ENCODE data around the gene KRT83.
"Not testable (repeated sequence)": the region's sequence is repeated elsewhere in the genome, so short reads cannot be mapped to it uniquely, and the experiment has no call there.

KRT83 gene

DNA sequence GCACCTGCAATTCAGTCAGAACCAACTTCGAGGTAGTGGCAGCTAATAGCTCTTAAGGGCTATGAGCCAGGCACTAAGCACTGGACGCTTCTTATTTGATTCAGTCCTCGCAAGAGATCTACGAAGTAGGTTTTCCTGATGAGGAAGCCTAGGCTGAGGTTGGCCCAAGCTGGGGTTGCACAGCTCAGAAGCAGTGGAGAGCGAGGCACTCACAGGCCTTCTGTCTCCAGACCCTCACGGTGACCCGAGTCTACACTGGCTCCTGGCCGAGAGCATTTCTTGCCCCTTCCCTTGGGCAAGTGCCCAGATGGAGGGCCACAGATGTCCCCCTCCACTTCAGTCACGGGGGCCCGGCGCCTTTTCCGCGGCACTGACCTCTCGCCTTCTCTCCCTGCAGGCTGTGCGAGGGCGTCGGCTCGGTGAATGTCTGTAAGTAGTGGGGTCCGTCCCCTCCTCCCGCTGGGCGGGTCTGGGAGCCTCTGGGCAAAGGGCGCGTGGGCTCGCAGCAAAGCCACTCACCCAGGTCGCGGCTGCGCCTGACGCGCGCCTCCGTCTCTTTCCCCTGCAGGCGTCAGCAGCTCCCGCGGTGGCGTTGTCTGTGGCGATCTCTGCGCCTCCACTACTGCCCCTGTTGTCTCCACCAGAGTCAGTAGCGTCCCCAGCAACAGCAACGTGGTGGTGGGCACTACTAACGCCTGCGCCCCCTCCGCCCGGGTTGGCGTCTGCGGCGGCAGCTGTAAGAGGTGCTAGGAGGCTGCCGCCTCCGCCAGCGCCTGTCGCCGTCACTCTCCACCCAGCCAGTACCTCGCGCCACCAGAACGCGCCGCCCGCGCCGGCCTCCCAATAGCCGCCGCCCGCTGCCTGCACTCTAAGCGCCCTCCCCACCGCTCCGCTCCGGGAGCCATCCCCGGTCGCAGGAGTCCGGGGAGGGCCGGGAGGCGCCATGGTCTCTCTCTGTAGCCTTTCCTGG lies 13.1 kb downstream of the KRT83 start:
- DNase-seq, result peak; percentile 40 to 48

DNA sequence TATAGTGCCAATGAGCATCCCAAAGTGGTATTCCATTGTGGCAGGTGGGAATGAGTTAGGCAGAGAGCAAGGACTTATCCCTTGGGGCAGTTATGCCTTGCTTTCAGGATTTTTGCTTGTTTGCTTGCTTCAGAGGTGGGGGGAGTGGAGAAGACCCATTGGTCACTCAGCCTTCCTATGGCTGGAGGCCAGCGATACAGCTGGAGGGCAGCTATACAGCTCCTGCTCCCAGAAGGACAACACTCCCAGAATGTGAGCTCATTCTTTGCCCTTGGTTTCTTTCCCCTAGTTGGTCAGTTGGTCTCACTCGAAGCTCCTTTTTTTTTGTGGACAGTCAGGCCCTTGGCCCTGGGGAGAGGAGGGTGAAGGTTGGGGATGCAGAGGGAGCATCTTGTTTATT lies 14.5 kb downstream of the KRT83 start:
- DNase-seq, result no peak

DNA sequence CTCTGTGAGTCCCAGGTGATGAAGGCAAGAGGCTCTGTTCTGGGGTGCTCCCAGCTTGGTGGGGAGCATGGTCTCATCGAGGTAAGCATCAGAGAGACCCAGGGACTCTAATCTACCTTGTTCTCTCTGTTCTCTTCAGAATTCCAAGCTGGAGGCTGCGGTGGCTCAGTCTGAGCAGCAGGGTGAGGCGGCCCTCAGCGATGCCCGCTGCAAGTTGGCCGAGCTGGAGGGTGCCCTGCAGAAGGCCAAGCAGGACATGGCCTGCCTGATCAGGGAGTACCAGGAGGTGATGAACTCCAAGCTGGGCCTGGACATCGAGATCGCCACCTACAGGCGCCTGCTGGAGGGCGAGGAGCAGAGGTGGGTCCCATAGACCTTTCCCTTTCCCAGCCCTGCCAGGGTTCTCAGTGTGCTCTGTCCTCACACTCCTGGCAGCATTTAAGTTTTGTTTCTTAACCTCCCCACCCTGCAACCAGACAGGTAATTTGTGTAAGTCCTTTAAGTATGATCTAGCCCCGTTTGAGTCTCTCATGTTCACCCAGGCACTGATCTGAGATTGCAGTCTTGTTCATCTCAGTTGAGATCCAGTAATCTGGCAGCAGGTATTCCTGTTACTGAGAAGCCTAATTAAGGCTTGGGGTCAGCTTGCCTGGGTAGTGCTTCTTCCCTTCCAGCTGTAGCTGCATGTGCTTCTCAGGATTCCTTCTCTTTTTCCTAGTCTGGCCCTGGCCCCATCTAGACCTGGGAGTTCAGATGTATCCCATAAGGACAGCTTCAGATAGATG lies 15.1 kb downstream of the KRT83 start:
- DNase-seq, result no peak

DNA sequence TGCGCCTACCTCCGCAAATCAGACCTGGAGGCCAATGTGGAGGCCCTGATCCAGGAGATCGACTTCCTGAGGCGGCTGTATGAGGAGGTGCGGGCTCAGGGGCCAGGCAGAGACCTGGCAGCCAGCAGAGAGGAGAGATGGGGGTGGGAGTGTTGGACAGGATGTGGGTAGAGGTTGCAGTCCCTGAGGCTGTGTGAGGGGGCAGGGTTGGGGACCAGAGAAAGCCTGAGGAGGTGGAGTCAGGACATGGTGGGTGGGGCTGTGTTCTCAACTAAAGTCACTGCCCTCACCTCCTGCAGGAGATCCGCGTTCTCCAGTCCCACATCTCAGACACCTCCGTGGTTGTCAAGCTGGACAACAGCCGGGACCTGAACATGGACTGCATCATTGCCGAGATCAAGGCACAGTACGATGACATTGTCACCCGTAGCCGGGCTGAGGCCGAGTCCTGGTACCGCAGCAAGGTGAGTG lies 16.2 kb downstream of the KRT83 start:
- DNase-seq, result not testable (repeated sequence)

DNA sequence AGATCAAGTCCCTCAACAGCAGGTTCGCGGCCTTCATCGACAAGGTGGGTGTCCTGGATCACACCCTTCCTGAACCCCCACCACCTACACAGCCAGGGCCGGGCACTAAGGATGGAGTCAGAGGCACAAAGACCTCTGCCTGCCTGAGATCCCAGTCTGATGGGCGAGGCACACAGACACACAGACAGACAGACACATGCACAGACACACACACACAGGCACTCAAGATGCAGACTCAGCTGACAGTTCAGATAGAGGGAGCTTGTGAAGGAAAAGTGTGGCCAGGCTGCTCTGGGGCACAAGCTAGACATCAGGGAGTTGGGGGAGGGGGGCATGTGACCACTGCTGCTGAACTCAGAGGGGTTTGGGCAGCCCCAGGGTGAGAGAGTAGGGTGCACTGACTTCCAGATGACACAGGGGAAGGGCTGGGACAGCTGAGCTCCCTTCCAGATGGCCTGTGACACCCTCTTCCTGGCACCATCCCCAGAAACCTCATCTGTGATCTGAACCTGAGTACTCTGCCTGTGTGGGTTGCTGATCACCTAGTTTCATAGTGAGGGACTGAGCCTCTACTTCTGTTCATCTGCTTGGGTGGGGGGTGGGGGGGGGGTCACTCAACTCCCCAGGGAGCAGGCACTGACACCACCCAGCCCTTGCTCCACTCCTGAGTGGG lies 18.8 kb downstream of the KRT83 start:
- DNase-seq, result not testable (repeated sequence)

DNA sequence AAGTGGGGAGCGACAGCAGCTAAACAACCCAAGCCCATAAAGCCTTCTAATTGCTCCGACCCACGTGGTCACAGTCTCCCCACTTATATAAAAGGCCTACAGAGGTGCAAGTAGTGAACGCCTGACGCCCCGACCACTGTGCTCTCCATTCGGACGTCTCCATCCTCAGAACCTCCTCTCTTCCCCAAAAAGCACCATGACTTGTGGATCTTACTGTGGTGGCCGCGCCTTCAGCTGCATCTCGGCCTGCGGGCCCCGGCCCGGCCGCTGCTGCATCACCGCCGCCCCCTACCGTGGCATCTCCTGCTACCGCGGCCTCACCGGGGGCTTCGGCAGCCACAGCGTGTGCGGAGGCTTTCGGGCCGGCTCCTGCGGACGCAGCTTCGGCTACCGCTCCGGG lies 19.5 kb downstream of the KRT83 start:
- DNase-seq, result not testable (repeated sequence)

DNA sequence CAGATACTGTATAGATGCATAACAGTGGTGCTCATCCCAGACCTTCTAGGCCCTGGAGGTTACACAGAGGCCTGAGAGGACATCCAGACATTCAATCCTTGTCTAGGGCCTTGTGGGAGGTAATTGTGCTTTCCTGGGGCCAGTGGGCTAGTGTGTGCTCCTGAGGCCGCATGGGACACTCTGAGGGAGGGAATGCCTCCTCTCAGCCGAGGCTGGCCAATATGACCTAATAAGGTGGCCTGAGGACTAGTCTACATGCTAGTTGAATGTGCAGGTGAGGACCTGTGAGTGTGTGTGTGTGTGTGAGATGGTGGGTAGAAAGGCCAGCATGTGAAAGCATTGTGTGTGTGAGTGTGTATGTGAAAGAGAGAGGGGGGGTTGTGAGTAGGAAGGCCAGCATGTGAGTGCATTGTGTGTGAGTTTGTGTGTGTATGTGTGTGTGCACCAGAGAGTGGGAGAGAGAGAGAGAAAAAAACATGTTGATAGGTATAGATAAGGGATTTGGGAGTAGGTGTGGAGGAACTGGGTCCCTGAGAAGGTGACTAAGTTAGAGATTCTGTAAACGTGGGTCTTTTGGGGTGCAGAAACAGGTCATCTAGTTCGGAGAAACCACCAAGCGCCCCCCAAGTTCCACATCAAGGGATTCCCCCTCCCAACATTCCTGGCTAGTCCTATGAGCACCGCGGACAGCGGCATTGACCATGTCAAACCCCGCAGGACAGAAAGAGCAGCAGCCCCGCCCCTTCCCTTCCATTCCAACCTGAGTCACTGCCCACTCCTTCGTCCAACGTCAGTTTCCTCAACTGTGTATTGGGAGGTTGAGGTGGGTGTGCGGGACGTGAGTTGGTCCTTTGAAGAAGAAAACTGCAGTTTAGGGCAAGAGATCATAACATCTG lies 20.2 kb downstream of the KRT83 start:
- no peak for DNase-seq

DNA sequence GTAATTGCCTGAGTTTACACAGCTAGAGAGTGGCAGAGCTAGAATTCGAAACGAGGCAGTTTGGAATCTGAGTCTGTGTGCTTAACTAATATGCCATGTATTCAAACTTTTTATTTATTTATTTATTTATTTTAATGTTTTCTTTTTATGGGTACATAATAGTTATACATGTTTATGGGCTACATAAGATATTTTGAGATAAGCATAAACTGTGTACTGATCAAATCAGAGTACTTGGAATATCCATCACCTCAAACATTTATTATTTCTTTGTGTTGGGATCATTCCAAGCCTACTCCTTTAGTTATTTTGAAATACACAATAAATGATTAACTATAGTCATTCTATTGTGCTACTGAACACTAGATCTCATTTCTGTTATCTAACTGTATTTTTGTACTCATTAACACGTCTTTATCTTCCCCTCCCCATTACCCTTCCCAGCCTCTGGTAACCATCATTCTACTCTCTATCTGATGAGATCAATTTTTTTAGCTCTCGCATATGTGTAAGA lies 22.5 kb downstream of the KRT83 start:
- no peak for DNase-seq

DNA sequence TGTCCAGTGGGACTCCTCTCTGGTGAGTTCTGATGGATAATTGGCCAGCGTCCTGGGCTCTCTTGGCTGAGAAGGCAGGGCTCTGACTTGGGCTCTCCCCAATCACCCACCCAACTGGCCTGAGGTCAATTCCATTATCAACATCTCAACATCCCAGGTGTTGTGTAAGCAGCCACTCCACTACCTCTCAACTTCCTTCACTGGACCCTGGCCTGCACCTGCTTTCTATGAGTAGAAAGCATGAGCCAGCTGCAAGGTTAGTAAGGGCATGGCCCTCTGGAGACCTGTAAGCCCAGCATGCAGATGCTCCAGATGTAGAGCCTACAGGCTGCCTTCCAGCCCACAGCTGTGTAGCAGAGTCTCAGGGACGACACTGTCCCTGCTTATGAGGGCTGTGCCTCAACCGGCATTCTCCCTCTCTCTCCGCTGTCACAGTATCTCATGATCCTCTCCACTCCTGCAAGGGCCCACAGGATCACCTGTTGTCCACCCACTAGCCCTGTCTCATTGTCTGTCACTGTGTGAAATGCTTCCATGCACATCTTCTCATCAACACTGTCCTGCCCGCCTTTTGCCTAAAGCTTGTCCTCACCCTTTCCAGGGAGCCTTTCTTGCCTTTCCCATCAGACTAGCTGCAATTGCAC lies 24.5 kb downstream of the KRT83 start:
- DNase-seq, result no peak

DNA sequence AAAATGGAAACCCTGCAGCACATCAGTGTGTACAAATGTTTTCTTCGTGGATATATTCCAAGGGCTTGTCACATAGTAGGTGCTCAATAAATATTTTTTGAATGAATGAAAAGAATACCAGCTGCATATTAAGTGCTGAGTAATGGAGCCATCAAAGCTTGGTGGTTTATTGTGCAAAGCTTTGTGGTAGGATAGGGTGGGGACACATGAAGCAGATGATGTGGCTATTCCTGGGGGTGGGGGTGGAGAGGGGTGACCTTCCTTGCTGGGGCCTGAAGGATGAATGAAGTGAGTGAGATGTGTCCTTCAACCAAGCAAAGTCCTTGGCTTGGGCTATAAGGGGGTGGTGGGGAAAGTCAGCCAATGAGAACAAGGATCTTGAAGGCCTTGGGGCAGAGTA lies 25.5 kb downstream of the KRT83 start:
- DNase-seq, result no peak

DNA sequence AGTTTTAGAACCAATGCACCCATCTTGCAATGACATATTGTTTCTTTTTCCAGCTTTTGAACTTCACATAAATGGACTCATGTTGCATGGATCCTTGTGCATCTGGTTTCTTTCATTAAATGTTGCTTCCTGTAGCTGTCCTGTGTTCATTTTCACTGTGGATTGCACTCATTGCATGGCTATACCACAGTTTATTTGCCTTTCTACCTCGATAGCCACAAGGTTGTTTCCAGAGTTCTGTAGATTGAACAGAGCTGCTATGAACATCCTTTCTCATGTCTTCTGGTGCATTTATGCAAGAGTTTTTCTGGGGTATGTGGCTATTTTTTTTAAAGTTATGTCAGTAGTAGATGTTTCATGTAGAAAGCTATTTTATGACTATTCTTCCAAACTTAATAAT lies 26.4 kb downstream of the KRT83 start:
- DNase-seq, result no peak

DNA sequence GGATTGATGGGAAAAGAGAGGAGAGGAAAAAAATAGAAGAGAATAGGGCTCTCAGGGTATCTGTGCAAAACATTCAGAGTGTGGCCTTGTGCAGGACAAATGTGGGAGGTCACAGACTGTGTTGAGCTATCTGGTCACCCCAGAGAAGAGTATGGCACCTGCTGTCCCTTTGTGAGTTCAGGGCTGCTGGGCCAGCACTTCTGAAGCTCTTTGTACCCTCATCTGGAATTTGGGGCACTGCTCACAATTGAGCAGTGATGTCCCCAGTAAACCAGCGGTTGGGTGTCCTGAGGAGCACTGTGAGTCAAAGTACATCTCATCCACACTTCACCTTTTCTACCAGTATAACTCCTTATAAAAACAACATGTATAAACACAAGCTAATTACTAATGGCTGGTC lies 27.3 kb downstream of the KRT83 start:
- DNase-seq, result no peak

DNA sequence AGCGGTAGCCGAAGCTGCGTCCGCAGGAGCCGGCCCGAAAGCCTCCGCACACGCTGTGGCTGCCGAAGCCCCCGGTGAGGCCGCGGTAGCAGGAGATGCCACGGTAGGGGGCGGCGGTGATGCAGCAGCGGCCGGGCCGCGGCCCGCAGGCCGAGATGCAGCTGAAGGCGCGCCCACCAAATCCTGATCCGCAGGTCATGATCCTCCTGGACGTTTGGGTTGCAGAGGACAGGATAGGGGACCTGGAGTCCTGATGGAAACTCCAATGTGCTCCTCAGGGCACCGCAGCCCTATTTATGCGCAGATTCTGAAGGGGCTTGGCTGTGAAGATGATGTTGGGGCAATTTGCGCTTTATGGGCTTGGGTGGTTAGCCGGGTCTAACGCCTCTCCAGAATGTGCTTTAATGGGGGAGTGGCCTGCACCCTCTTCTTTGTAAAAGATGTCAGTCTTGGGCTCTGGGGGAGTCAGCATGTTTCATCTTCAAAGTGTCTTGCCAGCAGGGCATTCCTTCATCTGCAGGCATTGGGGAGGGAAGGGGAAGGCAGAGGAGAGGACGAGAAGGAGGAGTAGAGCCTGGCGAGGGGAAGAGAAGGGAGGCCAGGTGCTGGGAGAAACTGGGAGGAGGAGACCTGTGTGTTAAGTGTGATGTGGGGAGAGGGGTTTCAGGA lies 29.8 kb downstream of the KRT83 start, which contains the start of gene KRT81:
Gene KRT81, minus strand, starts transcription at position 268 of the 669 bp plus-strand sequence. Its CDS starts 69 bp downstream, at position 199.
- DNase-seq, result no peak

DNA sequence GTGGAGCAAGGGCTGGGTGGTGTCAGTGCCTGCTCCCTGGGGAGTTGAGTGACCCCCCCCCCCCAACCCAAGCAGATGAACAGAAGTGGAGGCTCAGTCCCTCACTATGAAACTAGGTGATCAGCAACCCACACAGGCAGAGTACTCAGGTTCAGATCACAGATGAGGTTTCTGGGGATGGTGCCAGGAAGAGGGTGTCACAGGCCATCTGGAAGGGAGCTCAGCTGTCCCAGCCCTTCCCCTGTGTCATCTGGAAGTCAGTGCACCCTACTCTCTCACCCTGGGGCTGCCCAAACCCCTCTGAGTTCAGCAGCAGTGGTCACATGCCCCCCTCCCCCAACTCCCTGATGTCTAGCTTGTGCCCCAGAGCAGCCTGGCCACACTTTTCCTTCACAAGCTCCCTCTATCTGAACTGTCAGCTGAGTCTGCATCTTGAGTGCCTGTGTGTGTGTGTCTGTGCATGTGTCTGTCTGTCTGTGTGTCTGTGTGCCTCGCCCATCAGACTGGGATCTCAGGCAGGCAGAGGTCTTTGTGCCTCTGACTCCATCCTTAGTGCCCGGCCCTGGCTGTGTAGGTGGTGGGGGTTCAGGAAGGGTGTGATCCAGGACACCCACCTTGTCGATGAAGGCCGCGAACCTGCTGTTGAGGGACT lies 30.6 kb downstream of the KRT83 start:
- not testable (repeated sequence) for DNase-seq

DNA sequence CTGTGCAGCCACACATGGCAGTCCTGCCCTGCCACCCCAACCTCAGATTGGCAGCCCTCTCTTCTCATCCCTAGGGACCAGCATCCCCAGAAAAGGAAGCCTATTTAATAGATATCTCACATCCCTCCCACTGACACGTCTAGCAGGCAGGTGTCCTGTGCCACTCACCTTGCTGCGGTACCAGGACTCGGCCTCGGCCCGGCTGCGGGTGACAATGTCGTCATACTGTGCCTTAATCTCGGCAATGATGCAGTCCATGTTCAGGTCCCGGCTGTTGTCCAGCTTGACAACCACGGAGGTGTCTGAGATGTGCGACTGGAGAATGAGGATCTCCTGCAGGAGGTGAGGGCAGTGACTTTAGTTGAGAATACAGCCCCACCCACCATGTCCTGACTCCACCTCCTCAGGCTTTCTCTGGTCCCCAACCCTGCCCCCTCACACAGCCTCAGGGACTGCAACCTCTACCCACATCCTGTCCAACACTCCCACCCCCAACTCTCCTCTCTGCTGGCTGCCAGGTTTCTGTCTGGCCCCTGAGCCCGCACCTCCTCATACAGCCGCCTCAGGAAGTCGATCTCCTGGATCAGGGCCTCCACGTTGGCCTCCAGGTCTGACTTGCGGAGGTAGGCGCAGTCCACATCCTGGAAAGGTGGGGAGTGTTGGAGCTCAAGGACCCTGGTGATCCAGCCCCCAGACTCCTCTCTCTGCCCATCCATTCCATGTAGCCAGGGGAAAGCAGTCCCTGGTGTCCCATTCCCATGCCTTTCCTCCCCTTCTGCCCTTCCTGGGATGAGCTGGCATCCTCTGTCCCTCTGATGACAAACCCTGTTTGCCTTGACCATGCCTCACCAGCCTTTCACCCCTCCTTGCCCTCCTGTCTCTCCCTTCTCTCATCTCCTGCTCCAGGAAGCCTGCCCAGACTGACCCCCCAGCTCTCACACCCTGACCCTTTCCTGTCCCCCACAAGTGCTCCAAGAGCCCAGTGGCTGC lies 33.1 kb downstream of the KRT83 start:
- not testable (repeated sequence) for DNase-seq

DNA sequence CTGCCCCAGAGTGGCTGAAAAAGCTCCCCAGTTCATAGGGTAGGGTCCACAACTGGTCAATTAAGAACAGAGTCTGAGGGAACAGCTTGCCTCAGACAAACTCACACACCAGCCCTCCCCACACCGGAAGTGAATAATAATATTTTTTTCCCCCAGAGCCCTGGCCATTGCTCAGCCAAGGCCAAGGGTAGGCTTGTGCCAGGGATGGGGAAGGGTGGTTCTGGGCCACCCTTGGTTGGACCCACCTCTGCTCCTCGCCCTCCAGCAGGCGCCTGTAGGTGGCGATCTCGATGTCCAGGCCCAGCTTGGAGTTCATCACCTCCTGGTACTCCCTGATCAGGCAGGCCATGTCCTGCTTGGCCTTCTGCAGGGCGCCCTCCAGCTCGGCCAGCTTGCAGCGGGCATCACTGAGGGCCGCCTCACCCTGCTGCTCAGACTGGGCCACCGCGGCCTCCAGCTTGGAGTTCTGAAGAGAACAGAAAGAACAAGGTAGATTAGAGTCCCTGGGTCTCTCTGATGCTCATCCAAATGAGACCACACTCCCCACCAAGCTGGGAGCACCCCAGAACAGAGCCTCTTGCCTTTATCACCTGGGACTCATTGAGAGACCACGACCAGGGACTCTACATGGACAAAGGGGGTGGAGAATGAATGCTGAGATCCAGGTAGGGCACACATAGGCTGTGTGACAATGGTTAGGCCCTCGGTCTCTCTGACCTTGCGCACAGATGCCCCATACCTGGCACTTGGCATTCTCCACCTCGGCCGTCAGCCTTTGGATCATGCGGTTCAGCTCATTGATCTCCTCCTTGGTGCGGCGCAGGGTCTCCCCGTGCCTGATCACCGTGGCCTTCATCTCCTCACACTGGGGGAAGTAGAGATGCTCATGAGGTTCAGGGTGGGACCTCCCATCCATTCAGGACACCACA lies 34.1 kb downstream of the KRT83 start:
- DNase-seq, result not testable (repeated sequence)

DNA sequence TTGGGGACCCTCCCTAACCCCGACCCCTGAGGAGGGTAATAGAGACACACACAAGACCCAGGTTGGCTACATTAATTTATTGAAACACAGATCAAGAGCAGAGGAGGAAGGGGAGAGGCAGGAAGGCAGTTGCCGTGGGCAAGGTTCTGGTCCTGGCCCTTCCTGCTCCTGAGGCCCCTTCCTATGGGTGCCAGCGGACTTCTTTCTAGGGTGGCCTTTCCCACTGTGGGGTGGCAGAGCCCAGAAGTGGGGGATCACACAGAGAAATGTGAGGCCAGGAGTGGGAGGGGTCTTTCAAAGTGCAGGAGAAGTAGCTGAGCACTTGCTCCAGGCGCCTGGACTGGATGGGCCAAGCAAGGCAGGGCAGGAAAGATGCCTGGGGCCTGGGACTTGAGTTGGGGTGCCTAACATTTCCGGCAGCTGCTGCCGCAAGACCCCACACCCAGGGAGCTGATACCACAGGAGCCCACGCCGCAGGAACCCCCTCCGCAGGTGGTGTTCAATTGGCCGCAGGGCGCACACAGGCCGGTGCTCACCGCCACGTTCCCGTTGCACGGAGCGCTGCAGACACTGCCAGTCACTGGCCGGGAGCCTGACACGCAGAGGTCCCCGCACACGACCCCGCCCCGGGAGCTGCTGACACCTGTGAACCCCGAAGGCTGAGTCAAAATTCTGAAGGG lies 35.2 kb downstream of the KRT83 start:
- no peak for DNase-seq

All from hippocampal formation (tissue), 2 donors.